Stimulated activated CD4-positive, alpha-beta T cell treated with anti-CD3 and anti-CD28 coated beads, Interleukin-1b, Interleukin-23, amount 100 ng/mL, for 1 hour (primary cell): ENCODE data around the gene PLEKHS1.

Experiments
- DNase-seq, 2 donors: peaks; one replicate each; pipeline ENCODE4 v3.0.0-alpha.2; 2020; ENCODE audit warnings: low read depth in 2 of 2

The PLEKHS1 gene

GRCh38 chr10:113751181-113751732 lies at the start of gene PLEKHS1:
Gene PLEKHS1 (plus strand): TSS chr10:113751682. CDS start chr10:113755278, 3,596 bp downstream.
- no peak for DNase-seq

- no peak for DNase-seq
Observed at GRCh38 chr10:113704637-113705343, 46.7 kb upstream of the PLEKHS1 start.

- no peak for DNase-seq
Observed at GRCh38 chr10:113705344-113705652, 46.2 kb upstream of the PLEKHS1 start.

- no peak for DNase-seq
Observed at GRCh38 chr10:113706623-113707022, 44.9 kb upstream of the PLEKHS1 start.

GRCh38 chr10:113708640-113709039 lies 42.8 kb upstream of the PLEKHS1 start:
- no peak for DNase-seq

- no peak for DNase-seq
Observed at GRCh38 chr10:113709221-113709838, 42.2 kb upstream of the PLEKHS1 start.

GRCh38 chr10:113711142-113711541 lies 40.3 kb upstream of the PLEKHS1 start:
- DNase-seq = no peak

GRCh38 chr10:113712024-113712423 lies 39.5 kb upstream of the PLEKHS1 start:
- DNase-seq = no peak

- no peak for DNase-seq
Observed at GRCh38 chr10:113712755-113713639, 38.5 kb upstream of the PLEKHS1 start.

GRCh38 chr10:113713640-113713982 lies 37.9 kb upstream of the PLEKHS1 start:
- no peak for DNase-seq

GRCh38 chr10:113716109-113716910 lies 35.2 kb upstream of the PLEKHS1 start:
- DNase-seq = no peak

GRCh38 chr10:113718969-113719822 lies 32.3 kb upstream of the PLEKHS1 start:
- no peak for DNase-seq

GRCh38 chr10:113720386-113720785 lies 31.1 kb upstream of the PLEKHS1 start:
- no peak for DNase-seq

- no peak for DNase-seq
Observed at GRCh38 chr10:113732160-113732881, 19.2 kb upstream of the PLEKHS1 start.

- DNase-seq = no peak
Observed at GRCh38 chr10:113732966-113733365, 18.5 kb upstream of the PLEKHS1 start.

- no peak for DNase-seq
Observed at GRCh38 chr10:113733635-113734034, 17.8 kb upstream of the PLEKHS1 start.

- DNase-seq = no peak
Observed at GRCh38 chr10:113735913-113736312, 15.6 kb upstream of the PLEKHS1 start.

GRCh38 chr10:113736576-113736975 lies 14.9 kb upstream of the PLEKHS1 start:
- DNase-seq = no peak

GRCh38 chr10:113739031-113739430 lies 12.5 kb upstream of the PLEKHS1 start:
- DNase-seq = no peak

GRCh38 chr10:113739577-113739976 lies 11.9 kb upstream of the PLEKHS1 start:
- DNase-seq = no peak
